ENCODE measurements around the gene GRM2.

DNA sequence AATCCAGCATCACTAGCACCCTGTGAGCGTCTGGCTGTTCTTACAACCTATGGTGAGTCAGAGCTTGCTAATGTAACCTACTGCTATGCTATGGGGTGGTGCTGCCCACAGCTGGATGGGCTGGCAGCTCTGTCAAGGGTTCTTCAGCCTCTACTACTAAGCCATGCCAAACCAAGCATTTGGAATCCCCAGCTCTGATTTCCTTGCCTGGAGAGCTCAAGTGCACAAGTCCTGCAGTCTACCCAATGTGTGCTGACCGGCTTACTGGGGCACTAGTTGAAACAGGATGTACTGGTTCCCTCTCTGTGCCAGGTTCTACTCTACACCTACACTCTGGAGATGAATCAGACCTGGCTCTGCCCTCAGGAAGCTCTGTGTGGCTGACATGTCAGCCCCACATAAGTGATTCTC lies 31.7 kb upstream of the GRM2 start:
- TF ChIP-seq, protein P1, sequence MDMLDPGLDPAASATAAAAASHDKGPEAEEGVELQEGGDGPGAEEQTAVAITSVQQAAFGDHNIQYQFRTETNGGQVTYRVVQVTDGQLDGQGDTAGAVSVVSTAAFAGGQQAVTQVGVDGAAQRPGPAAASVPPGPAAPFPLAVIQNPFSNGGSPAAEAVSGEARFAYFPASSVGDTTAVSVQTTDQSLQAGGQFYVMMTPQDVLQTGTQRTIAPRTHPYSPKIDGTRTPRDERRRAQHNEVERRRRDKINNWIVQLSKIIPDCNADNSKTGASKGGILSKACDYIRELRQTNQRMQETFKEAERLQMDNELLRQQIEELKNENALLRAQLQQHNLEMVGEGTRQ (IDR thresholded peaks at IDR 0.05; ENCODE audit: borderline replicate concordance, low read depth, low read length), result no peak
- no peak for TF ChIP-seq CTCF (IDR thresholded peaks at IDR 0.05 in 2 of 3, conservative IDR thresholded peaks at IDR 0.05 in 1 of 3; ENCODE audit: control insufficient read depth in 2 of 3, extremely low read depth in 1 of 3, insufficient read depth in 1 of 3, low read depth in 3 of 3, low read length in 3 of 3)
- TF ChIP-seq TAF1 (IDR thresholded peaks at IDR 0.05; ENCODE audit: borderline replicate concordance, low read depth, low read length), result no peak
- no peak for TF ChIP-seq SP1 (IDR thresholded peaks at IDR 0.05; ENCODE audit: low read depth, low read length)
- no peak for TF ChIP-seq KLF5 (IDR thresholded peaks at IDR 0.05; ENCODE audit: partially characterized antibody)
- TF ChIP-seq, protein P2, sequence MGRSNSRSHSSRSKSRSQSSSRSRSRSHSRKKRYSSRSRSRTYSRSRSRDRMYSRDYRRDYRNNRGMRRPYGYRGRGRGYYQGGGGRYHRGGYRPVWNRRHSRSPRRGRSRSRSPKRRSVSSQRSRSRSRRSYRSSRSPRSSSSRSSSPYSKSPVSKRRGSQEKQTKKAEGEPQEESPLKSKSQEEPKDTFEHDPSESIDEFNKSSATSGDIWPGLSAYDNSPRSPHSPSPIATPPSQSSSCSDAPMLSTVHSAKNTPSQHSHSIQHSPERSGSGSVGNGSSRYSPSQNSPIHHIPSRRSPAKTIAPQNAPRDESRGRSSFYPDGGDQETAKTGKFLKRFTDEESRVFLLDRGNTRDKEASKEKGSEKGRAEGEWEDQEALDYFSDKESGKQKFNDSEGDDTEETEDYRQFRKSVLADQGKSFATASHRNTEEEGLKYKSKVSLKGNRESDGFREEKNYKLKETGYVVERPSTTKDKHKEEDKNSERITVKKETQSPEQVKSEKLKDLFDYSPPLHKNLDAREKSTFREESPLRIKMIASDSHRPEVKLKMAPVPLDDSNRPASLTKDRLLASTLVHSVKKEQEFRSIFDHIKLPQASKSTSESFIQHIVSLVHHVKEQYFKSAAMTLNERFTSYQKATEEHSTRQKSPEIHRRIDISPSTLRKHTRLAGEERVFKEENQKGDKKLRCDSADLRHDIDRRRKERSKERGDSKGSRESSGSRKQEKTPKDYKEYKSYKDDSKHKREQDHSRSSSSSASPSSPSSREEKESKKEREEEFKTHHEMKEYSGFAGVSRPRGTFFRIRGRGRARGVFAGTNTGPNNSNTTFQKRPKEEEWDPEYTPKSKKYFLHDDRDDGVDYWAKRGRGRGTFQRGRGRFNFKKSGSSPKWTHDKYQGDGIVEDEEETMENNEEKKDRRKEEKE (IDR thresholded peaks at IDR 0.05), result no peak
- no peak for TF ChIP-seq POLR2AphosphoS5 (IDR thresholded peaks at IDR 0.05; ENCODE audit: low read length)
- no peak for TF ChIP-seq SPI1 (IDR thresholded peaks at IDR 0.05; ENCODE audit: borderline replicate concordance, insufficient read depth, low read depth, low read length)
- TF ChIP-seq POLR2A (IDR thresholded peaks at IDR 0.05; ENCODE audit: low read depth, low read length), result no peak
- TF ChIP-seq TCF12 (IDR thresholded peaks at IDR 0.05; ENCODE audit: low read depth, low read length), result no peak
- TF ChIP-seq, protein P3, sequence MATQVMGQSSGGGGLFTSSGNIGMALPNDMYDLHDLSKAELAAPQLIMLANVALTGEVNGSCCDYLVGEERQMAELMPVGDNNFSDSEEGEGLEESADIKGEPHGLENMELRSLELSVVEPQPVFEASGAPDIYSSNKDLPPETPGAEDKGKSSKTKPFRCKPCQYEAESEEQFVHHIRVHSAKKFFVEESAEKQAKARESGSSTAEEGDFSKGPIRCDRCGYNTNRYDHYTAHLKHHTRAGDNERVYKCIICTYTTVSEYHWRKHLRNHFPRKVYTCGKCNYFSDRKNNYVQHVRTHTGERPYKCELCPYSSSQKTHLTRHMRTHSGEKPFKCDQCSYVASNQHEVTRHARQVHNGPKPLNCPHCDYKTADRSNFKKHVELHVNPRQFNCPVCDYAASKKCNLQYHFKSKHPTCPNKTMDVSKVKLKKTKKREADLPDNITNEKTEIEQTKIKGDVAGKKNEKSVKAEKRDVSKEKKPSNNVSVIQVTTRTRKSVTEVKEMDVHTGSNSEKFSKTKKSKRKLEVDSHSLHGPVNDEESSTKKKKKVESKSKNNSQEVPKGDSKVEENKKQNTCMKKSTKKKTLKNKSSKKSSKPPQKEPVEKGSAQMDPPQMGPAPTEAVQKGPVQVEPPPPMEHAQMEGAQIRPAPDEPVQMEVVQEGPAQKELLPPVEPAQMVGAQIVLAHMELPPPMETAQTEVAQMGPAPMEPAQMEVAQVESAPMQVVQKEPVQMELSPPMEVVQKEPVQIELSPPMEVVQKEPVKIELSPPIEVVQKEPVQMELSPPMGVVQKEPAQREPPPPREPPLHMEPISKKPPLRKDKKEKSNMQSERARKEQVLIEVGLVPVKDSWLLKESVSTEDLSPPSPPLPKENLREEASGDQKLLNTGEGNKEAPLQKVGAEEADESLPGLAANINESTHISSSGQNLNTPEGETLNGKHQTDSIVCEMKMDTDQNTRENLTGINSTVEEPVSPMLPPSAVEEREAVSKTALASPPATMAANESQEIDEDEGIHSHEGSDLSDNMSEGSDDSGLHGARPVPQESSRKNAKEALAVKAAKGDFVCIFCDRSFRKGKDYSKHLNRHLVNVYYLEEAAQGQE (IDR thresholded peaks at IDR 0.05; ENCODE audit: low read depth, low read length), result no peak
- no peak for TF ChIP-seq ELK1 (IDR thresholded peaks at IDR 0.05; ENCODE audit: low read depth, low read length)
